ENCODE measurements around the gene EPYC.

The EPYC gene

DNA sequence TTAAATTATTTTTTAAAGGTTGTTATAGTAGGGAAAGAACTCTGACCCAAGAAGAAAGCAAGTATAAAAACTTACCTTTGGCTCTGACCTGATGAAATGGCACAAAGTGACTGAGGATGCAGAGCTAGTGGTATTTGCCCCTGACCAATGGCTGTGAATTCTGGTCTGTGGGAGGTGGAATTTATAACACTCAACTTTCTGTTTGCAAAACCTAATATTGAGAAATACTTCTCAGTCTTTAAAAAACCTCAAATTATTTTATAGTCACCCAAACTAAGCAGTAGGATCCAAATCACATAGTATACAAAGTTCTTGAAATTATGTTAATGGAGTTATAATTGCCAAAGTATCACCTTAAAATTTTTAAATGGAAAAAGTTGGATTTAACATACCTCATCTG lies at the start of gene EPYC:
TSS of gene EPYC (minus strand) at position 101 of the 400 bp plus-strand sequence. CDS start 2,407 bp downstream, outside the sequence.
- no peak for DNase-seq

DNA sequence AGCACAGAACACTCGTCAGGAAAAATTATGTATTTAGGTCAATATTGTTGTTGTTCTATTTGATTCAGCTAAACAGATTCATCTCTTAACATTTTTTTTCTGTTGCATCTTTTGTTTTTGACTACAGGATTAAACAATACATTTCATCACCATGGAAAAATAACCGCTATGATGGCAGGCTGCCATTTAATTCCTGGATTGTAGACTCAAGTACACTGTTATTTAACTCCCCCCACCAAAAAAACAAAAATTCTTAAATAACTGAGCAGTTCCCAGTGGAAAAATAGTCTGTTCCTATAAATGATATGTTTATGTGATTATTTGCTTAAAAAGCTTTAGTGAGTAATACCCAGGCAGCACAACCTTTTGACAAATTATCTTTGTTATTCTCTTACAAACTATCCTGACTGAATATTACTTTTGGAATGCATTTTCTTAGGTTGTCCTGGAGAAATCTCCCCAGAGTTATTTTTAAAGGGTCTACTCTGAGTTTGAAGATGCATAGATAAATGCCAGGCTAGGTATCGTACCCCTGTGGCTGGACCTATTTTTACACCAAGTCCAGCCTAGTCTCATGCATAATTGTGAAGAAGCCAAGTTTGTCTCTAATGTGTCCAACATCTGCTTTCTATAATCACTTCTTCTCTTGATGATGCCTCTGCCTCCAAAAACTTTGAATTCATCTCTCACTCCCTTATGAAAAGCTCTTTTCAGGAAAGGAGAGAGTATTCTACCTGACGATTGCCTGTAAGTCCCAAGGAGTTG lies 49.4 kb upstream of the EPYC start:
- DNase-seq = peak; percentile 2

GRCh38 chr12:91052026-91052425 lies 47.3 kb upstream of the EPYC start:
- DNase-seq = no peak

- DNase-seq = no peak
Observed at GRCh38 chr12:91044586-91044985, 39.8 kb upstream of the EPYC start.

DNA sequence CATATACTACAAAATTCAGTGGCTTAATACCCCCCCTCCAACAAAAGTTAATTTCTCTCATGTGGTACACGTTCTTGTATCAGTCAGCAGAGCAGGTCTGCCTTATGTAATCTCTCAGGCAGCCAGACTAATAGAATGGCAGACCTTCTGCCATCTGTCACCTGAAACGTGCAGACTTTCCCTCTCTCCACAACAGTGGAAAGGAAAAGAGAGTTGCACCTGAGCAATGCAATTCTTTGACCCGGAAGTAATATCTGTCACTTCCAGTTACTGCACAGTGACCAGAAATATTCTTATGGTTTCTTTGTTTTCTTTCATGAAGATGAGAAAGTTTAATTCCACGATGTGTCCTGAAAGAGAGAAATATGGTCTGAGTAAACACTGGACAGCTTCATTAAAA lies 38.6 kb upstream of the EPYC start:
- no peak for DNase-seq

- no peak for DNase-seq
Observed at GRCh38 chr12:91040096-91040755, 35.5 kb upstream of the EPYC start.

- no peak for DNase-seq
Observed at GRCh38 chr12:91037276-91037675, 32.5 kb upstream of the EPYC start.

DNA sequence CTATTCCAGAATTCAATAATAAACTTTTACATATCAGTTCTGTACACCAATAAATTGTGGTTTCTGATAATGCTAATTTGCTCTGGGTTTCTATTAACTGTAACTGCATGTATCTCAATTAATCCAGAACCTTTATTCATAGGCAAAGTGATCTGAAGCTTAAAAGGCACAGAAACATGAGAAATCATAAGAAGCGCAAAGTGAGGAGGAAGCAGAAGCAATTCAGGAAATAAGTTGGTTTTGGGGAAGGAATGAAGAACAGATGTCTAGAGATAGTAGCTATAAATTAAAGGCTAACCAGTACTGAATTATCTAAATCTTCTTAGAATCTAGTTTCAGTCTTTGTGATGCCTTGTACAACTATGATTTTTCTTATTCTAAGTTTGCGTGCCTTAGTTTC lies 28.5 kb upstream of the EPYC start:
- no peak for DNase-seq

GRCh38 chr12:91023326-91024004 lies 18.7 kb upstream of the EPYC start:
- DNase-seq = no peak

DNA sequence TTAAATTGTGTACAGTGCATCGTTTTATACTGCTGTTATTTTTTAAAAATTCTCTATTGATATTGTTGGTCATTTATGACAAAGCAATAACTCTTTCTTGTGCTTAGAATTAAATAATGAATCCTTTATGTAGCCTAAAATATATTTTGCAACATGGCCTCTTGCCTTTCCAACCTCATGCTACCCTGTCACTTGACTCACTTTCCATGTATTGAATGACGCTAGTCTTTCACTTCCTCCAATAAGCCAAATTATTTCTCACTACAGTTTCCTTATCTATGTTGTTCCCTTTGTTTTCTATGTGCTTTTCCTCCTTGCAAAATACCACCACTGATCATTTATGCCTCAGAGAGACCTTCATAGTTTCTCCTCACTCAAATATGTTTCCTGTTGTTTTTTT lies 16.3 kb upstream of the EPYC start:
- DNase-seq = no peak

DNA sequence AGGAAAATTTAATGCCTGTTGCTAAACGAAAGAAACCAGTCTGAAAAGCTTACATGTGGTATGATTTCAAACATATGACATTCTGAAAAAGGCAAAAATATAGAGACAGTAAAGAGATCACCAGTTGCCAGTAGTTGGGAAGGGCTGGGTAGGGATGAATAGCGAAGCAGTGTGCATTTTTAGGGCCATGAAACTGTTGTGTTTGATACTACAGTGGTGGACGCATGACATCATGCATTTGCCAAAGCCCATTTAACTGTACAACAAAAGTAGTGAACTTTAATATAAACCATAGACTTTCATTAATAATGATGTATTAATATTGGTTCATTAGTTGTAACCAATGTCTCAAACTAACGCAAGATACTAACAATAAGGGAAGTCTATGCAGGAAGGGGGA lies 14.7 kb upstream of the EPYC start:
- no peak for DNase-seq

DNA sequence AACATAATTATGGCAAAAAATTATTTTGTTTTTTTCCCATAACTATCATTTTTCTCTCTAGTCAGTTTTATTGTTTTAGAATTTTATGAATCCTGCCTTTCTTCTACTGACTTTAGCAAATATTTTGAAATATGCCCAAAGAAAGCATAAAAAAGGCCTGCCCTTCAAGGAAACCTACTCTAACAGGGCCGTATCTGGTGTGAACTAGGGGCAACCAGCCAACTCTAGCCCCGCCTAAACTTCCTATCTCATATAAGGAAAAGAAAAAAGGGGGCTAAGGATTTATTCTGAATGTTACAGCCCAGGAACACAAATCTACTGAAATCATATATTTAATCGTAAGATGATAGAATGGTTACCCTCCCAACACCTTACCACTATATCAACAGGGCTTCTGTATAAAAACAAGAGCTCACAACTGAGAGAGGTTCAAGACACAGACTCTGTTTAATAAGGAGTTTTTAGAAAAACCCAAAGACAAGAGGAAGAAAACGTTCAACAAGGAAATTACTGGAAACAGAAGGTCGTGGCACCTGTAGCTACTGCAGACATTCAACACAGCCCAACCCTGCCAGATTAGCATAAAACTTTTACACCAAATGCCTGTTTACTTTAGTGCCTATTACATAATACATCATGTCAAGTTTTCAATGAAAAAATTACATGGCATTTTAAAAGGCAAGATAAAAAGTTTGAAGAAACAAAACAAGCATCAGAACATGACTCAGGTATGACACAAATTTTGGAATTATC lies 12.9 kb upstream of the EPYC start:
- DNase-seq = no peak

DNA sequence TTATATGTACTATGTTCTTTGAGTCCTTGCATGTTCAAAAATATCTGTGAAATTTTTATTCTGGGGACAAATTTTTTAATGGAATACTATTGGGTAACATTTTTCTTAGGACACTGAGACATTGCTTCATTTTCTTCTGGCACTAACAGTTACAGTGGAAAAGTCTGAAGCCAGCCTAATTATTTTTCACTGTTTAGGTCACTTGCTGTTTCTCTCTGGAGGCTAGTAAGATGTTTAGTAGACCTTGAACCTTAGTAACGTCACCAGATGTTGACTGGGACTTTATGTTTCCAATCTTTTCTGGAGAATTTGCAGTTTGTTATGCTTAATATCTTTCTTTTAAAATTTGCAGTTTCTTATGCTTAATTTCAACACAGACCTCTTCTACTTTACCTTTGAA lies 12.3 kb upstream of the EPYC start:
- DNase-seq = no peak

DNA sequence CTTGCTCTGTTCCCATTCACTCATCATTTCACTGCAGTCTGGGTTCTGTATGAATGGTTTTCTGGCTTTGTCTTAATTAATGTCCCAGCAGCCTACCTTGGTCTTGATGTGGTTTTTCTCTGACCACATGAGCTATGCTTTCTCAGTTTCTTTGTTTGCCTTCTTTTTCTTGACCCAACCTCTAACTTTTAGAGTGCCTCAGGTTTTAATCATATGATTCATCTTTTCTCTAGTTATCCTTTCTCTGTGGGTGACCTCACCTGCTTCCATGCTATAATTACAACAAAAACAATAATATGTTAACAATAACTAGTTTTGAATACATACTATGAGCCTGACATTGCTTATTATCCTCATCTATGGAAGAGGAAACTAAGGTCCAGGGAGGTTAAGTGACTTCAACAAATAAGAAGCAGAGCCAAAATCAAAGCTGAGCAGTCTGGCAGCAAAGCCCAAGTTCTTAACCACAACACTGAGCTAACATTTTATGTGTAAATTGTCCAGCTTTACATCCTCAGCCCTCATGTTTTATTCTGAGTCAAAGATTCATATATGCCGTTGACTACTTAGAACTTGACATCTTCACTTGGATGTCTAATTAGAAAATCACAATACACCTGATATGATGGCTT lies 4.7 kb upstream of the EPYC start:
- DNase-seq = no peak

DNA sequence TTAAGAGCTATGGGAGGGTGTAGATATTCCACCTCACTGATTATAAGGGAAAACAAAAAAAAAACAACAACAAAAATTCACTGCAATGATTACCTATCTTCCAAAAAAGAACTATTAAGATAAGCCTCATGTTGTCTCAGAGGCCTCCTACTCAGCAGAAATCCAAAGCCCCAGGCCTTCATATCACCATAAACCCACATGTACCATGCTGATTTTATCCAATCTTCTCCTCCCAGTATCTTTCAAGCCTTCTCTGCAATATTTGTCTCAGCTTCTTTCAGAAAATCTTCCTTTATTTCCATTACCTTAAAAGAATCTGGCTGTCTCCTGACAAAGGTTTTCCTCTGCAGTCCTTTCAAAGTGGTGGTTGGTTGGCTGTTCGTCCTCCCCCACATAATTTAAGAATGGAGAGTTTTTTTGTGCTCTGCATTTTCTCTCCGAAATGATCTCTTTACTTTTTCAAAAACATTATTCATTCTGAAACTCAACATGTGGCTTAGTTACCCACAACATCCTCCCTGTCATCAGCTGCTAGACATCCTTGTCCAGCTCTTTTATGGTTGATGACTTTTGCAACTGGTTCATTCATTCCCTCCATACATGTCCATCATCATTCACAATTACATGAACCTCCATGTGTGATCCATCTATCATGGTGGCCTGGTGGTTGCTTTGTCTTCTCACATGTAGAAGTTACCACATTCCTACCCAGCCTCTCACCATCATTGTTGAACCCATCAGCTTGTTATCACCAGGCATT lies 2.9 kb upstream of the EPYC start:
- DNase-seq = no peak

DNA sequence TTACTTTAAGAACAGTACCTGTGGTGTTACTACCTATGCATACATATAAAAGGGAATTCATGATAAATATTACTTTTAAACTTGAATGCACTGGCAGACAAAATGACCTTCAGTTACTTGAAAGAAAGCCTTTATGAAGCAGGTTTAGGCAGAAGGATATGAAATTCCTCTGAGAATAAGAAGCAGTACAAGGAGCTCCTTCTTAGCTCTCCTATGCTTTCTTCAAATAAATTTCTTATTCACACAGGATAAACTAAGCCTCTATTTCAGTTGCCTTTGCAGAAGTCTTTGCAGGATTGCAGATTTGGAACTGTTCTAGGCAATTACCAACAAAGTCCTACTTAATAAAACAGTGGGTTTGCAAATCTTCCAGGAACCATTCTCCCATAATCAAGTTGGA lies 1.0 kb downstream of the EPYC start:
- no peak for DNase-seq

GRCh38 chr12:91001306-91001705 lies 3.5 kb downstream of the EPYC start:
- no peak for DNase-seq

- no peak for DNase-seq
Observed at GRCh38 chr12:90999966-91000365, 4.8 kb downstream of the EPYC start.

DNA sequence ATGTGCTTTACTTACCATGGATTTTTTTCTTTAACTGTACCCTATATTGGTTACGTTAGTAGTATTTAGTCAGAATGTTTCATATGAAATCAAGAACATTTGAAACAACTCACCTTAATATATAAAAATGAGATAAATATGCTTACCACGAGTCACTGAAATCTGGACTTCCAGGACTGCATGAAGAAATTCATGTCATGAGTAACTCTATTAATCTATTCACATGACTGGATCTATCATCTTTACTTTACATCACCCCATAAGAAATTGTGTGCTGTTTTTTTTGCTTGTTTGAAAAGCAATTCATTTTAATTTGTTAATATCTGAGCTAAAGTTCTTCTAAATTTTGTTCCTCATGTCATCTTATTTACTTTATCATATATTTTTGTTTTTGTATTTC lies 5.2 kb downstream of the EPYC start:
- DNase-seq = no peak

DNA sequence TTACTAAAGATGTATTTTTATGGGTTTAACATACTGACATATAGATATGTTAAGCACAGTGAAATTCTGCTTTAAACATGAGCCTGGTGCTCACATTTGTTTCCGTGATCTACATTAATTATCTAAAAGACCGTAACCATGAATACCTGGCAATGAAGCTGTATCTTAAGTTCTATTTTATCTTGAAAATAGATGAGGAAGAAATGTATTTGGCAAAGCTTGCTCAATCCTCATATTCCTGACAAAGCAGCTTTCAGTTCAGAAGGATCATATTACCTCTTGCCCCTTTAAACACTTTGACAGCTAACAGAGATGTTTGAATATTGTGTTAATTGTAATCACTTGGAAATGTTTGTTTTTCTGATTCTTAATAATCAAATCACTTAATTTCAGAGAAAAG lies 9.8 kb downstream of the EPYC start:
- no peak for DNase-seq

- no peak for DNase-seq
Observed at GRCh38 chr12:90991952-90992465, 12.8 kb downstream of the EPYC start.

GRCh38 chr12:90990611-90991010 lies 14.2 kb downstream of the EPYC start:
- DNase-seq = no peak

Measured in NCI-H345 (cell line).